Omental fat pad (tissue), 4 donors: Measurements from ENCODE around the gene BCAS1. TPM values are rescaled to one million over a fixed set of nuclear protein-coding genes. Genes with fewer than 3 reads are reported as not detected.

Source experiments
- ATAC-seq: fragments of 150-250 bp; one replicate; pipeline ENCODE4 v1.9.1; 2016; ENCODE audit warnings: mild to moderate bottlenecking, moderate library complexity; ENCODE audit not compliant: low FRiP score
- DNase-seq: peaks from one replicate; pipeline ENCODE4 v3.0.0-alpha.2; 2019; ENCODE audit warnings: low spot score
- CTCF ChIP-seq, 3 donors: fragments of 450-650 bp; IDR thresholded peaks; one replicate each; pipeline ENCODE4 v1.5.1; 2016 to 2017; ENCODE audit warnings: antibody characterized with exemption in 3 of 3, mild to moderate bottlenecking in 3 of 3, moderate library complexity in 2 of 3
- total RNA-seq, 4 donors: library from RNA; depleted of rRNA; stranded (reverse); fragments of >200 nt; gene quantifications; one replicate each; pipeline ENCODE4 v1.1.0, GENCODE V29; 2016

BCAS1 gene
- total RNA-seq, 4 donors from 2014 or later: 0.50 to 2.2 (median 0.56) TPM; not detected in 1

- no peak for TF ChIP-seq CTCF (IDR thresholded peaks at IDR 0.05)
- ATAC-seq (no peak), DNase-seq (no peak)
Measured at GRCh38 chr20:53910351-53911002, 159.9 kb downstream of the BCAS1 start.

GRCh38 chr20:53907968-53908751 is 162.2 kb downstream of the BCAS1 start:
- ATAC-seq: no peak
- TF ChIP-seq CTCF (IDR thresholded peaks at IDR 0.05): no peak
- no peak for DNase-seq

GRCh38 chr20:53905820-53906191 is 164.6 kb downstream of the BCAS1 start:
- ATAC-seq: no peak
- TF ChIP-seq CTCF (IDR thresholded peaks at IDR 0.05): no peak
- no peak for DNase-seq

- DNase-seq (no peak), ATAC-seq (no peak)
- no peak for TF ChIP-seq CTCF (IDR thresholded peaks at IDR 0.05)
Measured at GRCh38 chr20:53905019-53905819, 165.2 kb downstream of the BCAS1 start.

- DNase-seq: no peak
- no peak for TF ChIP-seq CTCF (IDR thresholded peaks at IDR 0.05)
- ATAC-seq: no peak
Measured at GRCh38 chr20:53904261-53904660, 166.1 kb downstream of the BCAS1 start.

- no peak for ATAC-seq
- no peak for DNase-seq
- no peak for TF ChIP-seq CTCF (IDR thresholded peaks at IDR 0.05)
Measured at GRCh38 chr20:53903652-53903987, 166.8 kb downstream of the BCAS1 start.
